HepG2 (cell line): ENCODE data around the gene PKM. TPM values are rescaled to one million over a fixed set of nuclear protein-coding genes. Genes with fewer than 3 reads are reported as not detected.

Experiments used
- ATAC-seq: fragments of 200-7000 bp; cut with Tn5 transposase; 3 replicates; pipeline ENCODE4 v1.9.1; 2020; ENCODE audit warnings: mild to moderate bottlenecking, moderate library complexity
- BruUV-seq: library from RNA; stranded (reverse); fragments of 400-500 nt; replicated peaks from 2 replicates; lab custom pipeline; 2021; lab: Mats Ljungman, UMichigan
- CTCF ChIA-PET: fragments of 300-600 bp; formaldehyde crosslinking; extraction: SDS; loops from one replicate; lab custom pipeline; 2021; ENCODE audit warnings: low total read pairs, inconsistent platforms, low intra/inter-chr PET ratio; lab: Yijun Ruan, JAX
- POLR2A ChIA-PET: fragments of 350-600 bp; sonication (Branson Sonifier 250); formaldehyde crosslinking; loops from one replicate; lab custom pipeline; 2020; ENCODE audit warnings: antibody characterized with exemption, inconsistent platforms; lab: Yijun Ruan, JAX
- DNase-seq: peaks from one replicate; pipeline ENCODE4 v3.0.0-alpha.2; 2015; ENCODE audit warnings: low spot score
- FAIRE-seq: peaks from 3 replicates; lab custom pipeline; 2011; peaks lifted over from hg19 to GRCh38; lab: Jason Lieb, UNC
- H2AFZ ChIP-seq: one replicate; pipeline ENCODE4 v1.6.1; 2011; ENCODE audit warnings: low read length, inconsistent platforms
- H3K27ac ChIP-seq: fragments of 300-600 bp; 3 replicates; pipeline ENCODE4 v1.8.0; 2011; ENCODE audit warnings: mixed run types, mild to moderate bottlenecking, mixed read lengths, low read length, inconsistent platforms; ENCODE audit not compliant: insufficient read depth; ENCODE audit errors: extremely low read length
- H3K27me3 ChIP-seq, 2 experiments: fragments of 200-600 bp in 1 of 2; 2 replicates in 1 of 2; 3 replicates in 1 of 2; pipeline versions ENCODE4 v1.6.0 to v1.8.0; 2011; ENCODE audit warnings: low read length in 2 of 2, mild to moderate bottlenecking in 2 of 2, moderate library complexity in 2 of 2, inconsistent platforms in 1 of 2; ENCODE audit not compliant: insufficient read depth in 2 of 2, control insufficient read depth in 1 of 2
- H3K36me3 ChIP-seq, 2 experiments: fragments of 200-600 bp in 1 of 2; replicated peaks in 1 of 2; 2 replicates in 1 of 2; 3 replicates in 1 of 2; pipeline versions ENCODE4 v1.5.1 to v1.8.0; 2011; ENCODE audit warnings: low read length in 2 of 2, inconsistent platforms in 1 of 2; ENCODE audit not compliant: insufficient read depth in 2 of 2, control insufficient read depth in 1 of 2
- H3K4me1 ChIP-seq: 2 replicates; pipeline ENCODE4 v1.5.1; 2012; ENCODE audit warnings: low read length, inconsistent platforms; ENCODE audit not compliant: insufficient read depth
- H3K4me2 ChIP-seq: 2 replicates; pipeline ENCODE4 v1.6.0; 2011; ENCODE audit warnings: low read depth, low read length, inconsistent platforms
- H3K4me3 ChIP-seq, 3 experiments: fragments of 200-600 bp in 1 of 3; sonication (generic), shearing (Covaris generic) in 1 of 3; replicated peaks in 1 of 3; 2 replicates each; pipeline ENCODE4 v1.5.1; 2011 to 2016; ENCODE audit warnings: low read length in 3 of 3, inconsistent platforms in 2 of 3, low read depth in 2 of 3, mild to moderate bottlenecking in 2 of 3, control low read depth in 1 of 3, mixed read lengths in 1 of 3; ENCODE audit not compliant: insufficient read depth in 1 of 3
- H3K79me2 ChIP-seq: one replicate; pipeline ENCODE4 v1.6.1; 2011; ENCODE audit warnings: low read length, inconsistent platforms; ENCODE audit not compliant: insufficient read depth
- H3K9ac ChIP-seq: 2 replicates; pipeline ENCODE4 v1.6.0; 2011; ENCODE audit warnings: mild to moderate bottlenecking, low read depth, low read length, inconsistent platforms; ENCODE audit not compliant: insufficient read depth
- H3K9me3 ChIP-seq: 2 replicates; pipeline ENCODE4 v1.5.1; 2012; ENCODE audit warnings: mild to moderate bottlenecking, low read length
- H4K20me1 ChIP-seq: 2 replicates; pipeline ENCODE4 v1.6.0; 2011; ENCODE audit warnings: inconsistent platforms, mild to moderate bottlenecking, low read length, moderate library complexity; ENCODE audit not compliant: insufficient read depth
- CBFB ChIP-seq: sonication (generic); formaldehyde crosslinking; IDR thresholded peaks from 2 replicates; pipeline ENCODE4 v1.4.0; 2020; ENCODE audit warnings: missing genetic modification reagents
- CHD4 ChIP-seq: fragments of 200-600 bp; sonication (generic); IDR thresholded peaks from 2 replicates; pipeline ENCODE4 v1.7.0; 2017; ENCODE audit warnings: mild to moderate bottlenecking, low read length, borderline replicate concordance
- KDM6A ChIP-seq: IDR thresholded peaks from 2 replicates; pipeline ENCODE4 v1.6.1; 2016; ENCODE audit warnings: low read depth
- NFYB ChIP-seq: sonication (generic); formaldehyde crosslinking; IDR thresholded peaks from 2 replicates; pipeline ENCODE4 v1.4.0; 2020; ENCODE audit warnings: missing genetic modification reagents
- TCF12 ChIP-seq, 2 experiments: fragments of 450-650 bp in 1 of 2; sonication (generic) in 1 of 2; formaldehyde crosslinking in 1 of 2; IDR thresholded peaks; 2 replicates each; pipeline versions ENCODE4 v1.6.1 to v1.8.0; 2017 to 2022; ENCODE audit warnings: antibody characterized with exemption in 1 of 2, mild to moderate bottlenecking in 1 of 2, missing genetic modification reagents in 1 of 2, moderate library complexity in 1 of 2
- ZNF367 ChIP-seq: sonication (generic); formaldehyde crosslinking; IDR thresholded peaks from 2 replicates; pipeline ENCODE4 v1.4.0; 2020; ENCODE audit warnings: missing genetic modification reagents, borderline replicate concordance
- ZNF569 ChIP-seq: sonication (generic); formaldehyde crosslinking; IDR thresholded peaks from 2 replicates; pipeline ENCODE4 v1.5.0; 2020; ENCODE audit warnings: mild to moderate bottlenecking, missing genetic modification reagents, moderate library complexity, borderline replicate concordance
- ZSCAN31 ChIP-seq: sonication (generic); formaldehyde crosslinking; IDR thresholded peaks from 2 replicates; pipeline ENCODE4 v1.5.0; 2020; ENCODE audit warnings: low read depth, mild to moderate bottlenecking, missing genetic modification reagents
- WGBS: methylation state at CpG from one replicate; pipeline ENCODE4 v1.1.6; 2017; ENCODE audit warnings: low lambda C conversion rate; 5-methylcytosine and 5-hydroxymethylcytosine counted together
- in situ Hi-C: cut with HindIII; loops from 2 replicates; pipeline ENCODE4 v1.10.0; 2017; ENCODE audit warnings: low pct_unique_long_range_greater_than_20kb; ENCODE audit not compliant: extremely low pct_ligation_motif_present
- intact Hi-C: fragments of 100-400 bp; cut with micrococcal nuclease; formaldehyde crosslinking; loops from one replicate; pipeline ENCODE4 v1.10.0; 2022; ENCODE audit not compliant: unreplicated experiment
- polyA plus RNA-seq, 8 experiments: library from polyadenylated mRNA; depleted of rRNA in 3 of 8; stranded (reverse) in 7 of 8; unstranded in 1 of 8; fragments of >200 nt; fragmentation: Illumina TruSeq in 4 of 8; extraction: Trizol in 4 of 8; gene quantifications; 2 replicates each; pipeline versions ENCODE4 v1.2.1 to v1.2.3, GENCODE V29; 2011 to 2016; ENCODE audit warnings: low read depth in 4 of 8, missing spikeins in 1 of 8, mixed read lengths in 1 of 8; ENCODE audit not compliant: insufficient read depth in 1 of 8
- total RNA-seq, 5 experiments: library from RNA; depleted of rRNA; stranded (reverse); fragments of >200 nt; fragmentation: Illumina TruSeq; extraction: Trizol; gene quantifications; 2 replicates each; pipeline ENCODE4 v1.2.3, GENCODE V29; 2016; ENCODE audit warnings: low read depth in 1 of 5
- TF ChIP-seq, protein P1 (sequence below): sonication (generic); formaldehyde crosslinking; IDR thresholded peaks from 2 replicates; pipeline ENCODE4 v1.4.0; 2020; ENCODE audit warnings: mild to moderate bottlenecking, missing genetic modification reagents, borderline replicate concordance
- TF ChIP-seq, protein P2 (sequence below), 2 experiments: sonication (generic) in 1 of 2; formaldehyde crosslinking in 1 of 2; IDR thresholded peaks; 2 replicates each; pipeline versions ENCODE4 v1.6.1 to v1.9.0; 2014 to 2022; ENCODE audit warnings: antibody characterized with exemption in 1 of 2, borderline replicate concordance in 1 of 2, inconsistent platforms in 1 of 2, low read depth in 1 of 2, missing genetic modification reagents in 1 of 2
- TF ChIP-seq, protein P3 (sequence below): sonication (generic); formaldehyde crosslinking; IDR thresholded peaks from 2 replicates; pipeline ENCODE4 v1.4.0; 2020; ENCODE audit warnings: low read depth, mild to moderate bottlenecking, missing genetic modification reagents

The PKM gene
- total and polyA plus RNA-seq, 2 of the 13 experiments (the other 11 are each of a cell fraction or from before 2014, with no cell fraction given), result 488 to 780 TPM

DNA sequence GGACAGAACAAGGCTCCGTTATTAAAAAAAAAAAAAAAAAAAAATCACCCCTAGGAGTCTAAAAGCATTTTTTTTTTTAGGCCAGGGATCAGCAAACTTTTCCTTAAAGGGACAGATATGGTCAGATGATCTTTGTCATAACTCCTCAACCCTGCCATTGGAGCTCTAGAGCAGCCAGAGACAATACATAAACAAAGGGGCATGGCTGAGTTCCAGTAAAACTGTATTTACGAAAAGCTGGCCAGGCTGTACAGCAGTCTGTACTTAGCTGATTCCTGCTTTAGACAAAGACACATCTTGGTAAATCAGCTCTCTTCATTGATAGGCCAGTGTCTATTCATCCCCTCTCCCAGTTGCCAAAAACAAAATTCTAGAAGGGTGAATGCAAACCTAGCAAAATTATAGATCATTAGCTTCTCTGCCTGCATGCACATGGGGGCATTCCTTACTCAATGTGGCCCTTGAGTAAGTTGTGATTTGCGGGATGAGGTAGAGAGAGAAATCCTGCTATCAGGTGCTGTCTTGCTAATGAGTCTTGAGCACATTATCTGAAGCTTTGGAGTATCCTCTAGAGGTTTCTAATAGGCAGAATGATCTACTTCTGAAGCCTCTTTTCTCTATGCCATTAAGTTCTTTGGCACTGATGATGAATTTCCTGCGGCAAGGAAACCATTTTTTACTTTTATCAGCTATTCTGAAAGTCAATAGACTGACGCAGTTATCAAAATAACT is 77.6 kb downstream of the PKM start:
- BruUV-seq, result no TSS peak
- Histone ChIP-seq H2AFZ (no peak overlapping the region), H3K4me3 (no peak overlapping the region), H3K79me2 (no peaks in the 10 kb centered on the region), H3K4me1 (peaks cover 11% of the 10 kb centered on the region), H3K27me3 (peaks cover 0 to 14% of the 10 kb centered on the region in 2 experiments; a peak in 2 of 5 replicates), H4K20me1 (no peaks in the 10 kb centered on the region), H3K9ac (no peak overlapping the region), H3K27ac (no peak overlapping the region), H3K4me2 (no peak overlapping the region), H3K36me3 (no peaks in the 10 kb centered on the region), H3K9me3 (no peaks in the 10 kb centered on the region)
- POLR2A ChIA-PET, result interaction anchor here (0.7 kb wide), 1 partner anchor 9 kb away, joined by 3 read pairs; no protein-coding TSS in a partner anchor
- CTCF ChIA-PET, result no interaction called here
- DNase-seq, result no peak
- ATAC-seq, result no peak
- FAIRE-seq, result no peak
- in situ Hi-C loops (loop anchor here (10.0 kb wide), 1 partner anchor 409 kb away; no protein-coding TSS in a partner anchor), intact Hi-C loops (no loop called here)
- 60% methylated on average over 5 of the region's 5 CpGs for WGBS
- TF ChIP-seq ZNF569 (CRISPR knock-in tag), result no peak
- TF ChIP-seq CBFB, result no peak
- TF ChIP-seq, protein P1, sequence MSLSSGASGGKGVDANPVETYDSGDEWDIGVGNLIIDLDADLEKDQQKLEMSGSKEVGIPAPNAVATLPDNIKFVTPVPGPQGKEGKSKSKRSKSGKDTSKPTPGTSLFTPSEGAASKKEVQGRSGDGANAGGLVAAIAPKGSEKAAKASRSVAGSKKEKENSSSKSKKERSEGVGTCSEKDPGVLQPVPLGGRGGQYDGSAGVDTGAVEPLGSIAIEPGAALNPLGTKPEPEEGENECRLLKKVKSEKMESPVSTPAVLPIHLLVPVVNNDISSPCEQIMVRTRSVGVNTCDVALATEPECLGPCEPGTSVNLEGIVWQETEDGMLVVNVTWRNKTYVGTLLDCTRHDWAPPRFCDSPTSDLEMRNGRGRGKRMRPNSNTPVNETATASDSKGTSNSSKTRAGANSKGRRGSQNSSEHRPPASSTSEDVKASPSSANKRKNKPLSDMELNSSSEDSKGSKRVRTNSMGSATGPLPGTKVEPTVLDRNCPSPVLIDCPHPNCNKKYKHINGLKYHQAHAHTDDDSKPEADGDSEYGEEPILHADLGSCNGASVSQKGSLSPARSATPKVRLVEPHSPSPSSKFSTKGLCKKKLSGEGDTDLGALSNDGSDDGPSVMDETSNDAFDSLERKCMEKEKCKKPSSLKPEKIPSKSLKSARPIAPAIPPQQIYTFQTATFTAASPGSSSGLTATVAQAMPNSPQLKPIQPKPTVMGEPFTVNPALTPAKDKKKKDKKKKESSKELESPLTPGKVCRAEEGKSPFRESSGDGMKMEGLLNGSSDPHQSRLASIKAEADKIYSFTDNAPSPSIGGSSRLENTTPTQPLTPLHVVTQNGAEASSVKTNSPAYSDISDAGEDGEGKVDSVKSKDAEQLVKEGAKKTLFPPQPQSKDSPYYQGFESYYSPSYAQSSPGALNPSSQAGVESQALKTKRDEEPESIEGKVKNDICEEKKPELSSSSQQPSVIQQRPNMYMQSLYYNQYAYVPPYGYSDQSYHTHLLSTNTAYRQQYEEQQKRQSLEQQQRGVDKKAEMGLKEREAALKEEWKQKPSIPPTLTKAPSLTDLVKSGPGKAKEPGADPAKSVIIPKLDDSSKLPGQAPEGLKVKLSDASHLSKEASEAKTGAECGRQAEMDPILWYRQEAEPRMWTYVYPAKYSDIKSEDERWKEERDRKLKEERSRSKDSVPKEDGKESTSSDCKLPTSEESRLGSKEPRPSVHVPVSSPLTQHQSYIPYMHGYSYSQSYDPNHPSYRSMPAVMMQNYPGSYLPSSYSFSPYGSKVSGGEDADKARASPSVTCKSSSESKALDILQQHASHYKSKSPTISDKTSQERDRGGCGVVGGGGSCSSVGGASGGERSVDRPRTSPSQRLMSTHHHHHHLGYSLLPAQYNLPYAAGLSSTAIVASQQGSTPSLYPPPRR (CRISPR knock-in tag), result no peak
- no peak for TF ChIP-seq ZSCAN31 (CRISPR knock-in tag)
- TF ChIP-seq, protein P2, sequence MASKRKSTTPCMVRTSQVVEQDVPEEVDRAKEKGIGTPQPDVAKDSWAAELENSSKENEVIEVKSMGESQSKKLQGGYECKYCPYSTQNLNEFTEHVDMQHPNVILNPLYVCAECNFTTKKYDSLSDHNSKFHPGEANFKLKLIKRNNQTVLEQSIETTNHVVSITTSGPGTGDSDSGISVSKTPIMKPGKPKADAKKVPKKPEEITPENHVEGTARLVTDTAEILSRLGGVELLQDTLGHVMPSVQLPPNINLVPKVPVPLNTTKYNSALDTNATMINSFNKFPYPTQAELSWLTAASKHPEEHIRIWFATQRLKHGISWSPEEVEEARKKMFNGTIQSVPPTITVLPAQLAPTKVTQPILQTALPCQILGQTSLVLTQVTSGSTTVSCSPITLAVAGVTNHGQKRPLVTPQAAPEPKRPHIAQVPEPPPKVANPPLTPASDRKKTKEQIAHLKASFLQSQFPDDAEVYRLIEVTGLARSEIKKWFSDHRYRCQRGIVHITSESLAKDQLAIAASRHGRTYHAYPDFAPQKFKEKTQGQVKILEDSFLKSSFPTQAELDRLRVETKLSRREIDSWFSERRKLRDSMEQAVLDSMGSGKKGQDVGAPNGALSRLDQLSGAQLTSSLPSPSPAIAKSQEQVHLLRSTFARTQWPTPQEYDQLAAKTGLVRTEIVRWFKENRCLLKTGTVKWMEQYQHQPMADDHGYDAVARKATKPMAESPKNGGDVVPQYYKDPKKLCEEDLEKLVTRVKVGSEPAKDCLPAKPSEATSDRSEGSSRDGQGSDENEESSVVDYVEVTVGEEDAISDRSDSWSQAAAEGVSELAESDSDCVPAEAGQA (IDR thresholded peaks at IDR 0.05; ENCODE audit: low read depth), result no peak
- TF ChIP-seq, protein P2 (CRISPR knock-in tag; IDR thresholded peaks at IDR 0.05; ENCODE audit: borderline replicate concordance), result no peak
- no peak for TF ChIP-seq KDM6A (CRISPR knock-in tag)
- TF ChIP-seq ZNF367 (CRISPR knock-in tag), result no peak
- no peak for TF ChIP-seq NFYB (CRISPR knock-in tag)
- no peak for TF ChIP-seq CHD4
- TF ChIP-seq, protein P3, sequence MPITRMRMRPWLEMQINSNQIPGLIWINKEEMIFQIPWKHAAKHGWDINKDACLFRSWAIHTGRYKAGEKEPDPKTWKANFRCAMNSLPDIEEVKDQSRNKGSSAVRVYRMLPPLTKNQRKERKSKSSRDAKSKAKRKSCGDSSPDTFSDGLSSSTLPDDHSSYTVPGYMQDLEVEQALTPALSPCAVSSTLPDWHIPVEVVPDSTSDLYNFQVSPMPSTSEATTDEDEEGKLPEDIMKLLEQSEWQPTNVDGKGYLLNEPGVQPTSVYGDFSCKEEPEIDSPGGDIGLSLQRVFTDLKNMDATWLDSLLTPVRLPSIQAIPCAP (CRISPR knock-in tag), result no peak
- TF ChIP-seq TCF12 (IDR thresholded peaks at IDR 0.05), result no peak
- TF ChIP-seq TCF12 (CRISPR knock-in tag; IDR thresholded peaks at IDR 0.05), result no peak
